Caco-2 (cell line): Measurements from ENCODE around the gene ISOC2. TPM values are rescaled to one million over a fixed set of nuclear protein-coding genes. Genes with fewer than 3 reads are reported as not detected.
"Not testable (repeated sequence)": the region's sequence is repeated elsewhere in the genome, so short reads cannot be mapped to it uniquely, and the experiment has no call there.

Experiments
- BruUV-seq: library from RNA; stranded (reverse); fragments of 400-500 nt; replicated peaks from 2 replicates; lab custom pipeline; 2021; lab: Mats Ljungman, UMichigan
- CTCF ChIA-PET: fragments of 300-600 bp; sonication (Branson Sonifier 250); formaldehyde crosslinking; loops from one replicate; lab custom pipeline; 2022; ENCODE audit warnings: antibody characterized with exemption; lab: Charles Lee
- POLR2A ChIA-PET: fragments of 300-600 bp; sonication (Branson Sonifier 250); formaldehyde crosslinking; loops from one replicate; lab custom pipeline; 2022; ENCODE audit warnings: antibody characterized with exemption; lab: Charles Lee
- DNase-seq, 2 experiments: peaks; one replicate each; pipeline versions ENCODE4 v3.0.0 to v3.0.0-alpha.2; 2020 to 2022
- H3K27me3 ChIP-seq: replicated peaks from 2 replicates; pipeline ENCODE4 v1.6.0; 2011; ENCODE audit warnings: low read length; ENCODE audit not compliant: control insufficient read depth, insufficient read depth
- H3K36me3 ChIP-seq: 2 replicates; pipeline ENCODE4 v1.5.1; 2011; ENCODE audit warnings: low read length; ENCODE audit not compliant: control insufficient read depth, insufficient read depth
- H3K4me1 ChIP-seq: fragments of 250-450 bp; sonication (Bioruptor Pico); 2 replicates; pipeline ENCODE4 v1.5.1; 2020; ENCODE audit warnings: mild to moderate bottlenecking
- H3K4me3 ChIP-seq: 2 replicates; pipeline ENCODE4 v1.5.1; 2011; ENCODE audit warnings: low read depth, mild to moderate bottlenecking, control low read depth, low read length
- H3K9me3 ChIP-seq: fragments of 250-450 bp; sonication (Bioruptor Pico); 2 replicates; pipeline ENCODE4 v1.5.1; 2020; ENCODE audit warnings: mild to moderate bottlenecking, moderate library complexity
- H3K27ac Mint-ChIP-seq: one replicate; pipeline ENCODE4 v1.8.0; 2022; ENCODE audit warnings: mixed read lengths; ENCODE audit not compliant: unreplicated experiment
- H3K27me3 Mint-ChIP-seq: one replicate; pipeline ENCODE4 v1.8.0; 2022; ENCODE audit warnings: mixed read lengths; ENCODE audit not compliant: insufficient read depth, unreplicated experiment
- H3K36me3 Mint-ChIP-seq: one replicate; pipeline ENCODE4 v1.8.0; 2022; ENCODE audit warnings: mild to moderate bottlenecking, mixed read lengths; ENCODE audit not compliant: insufficient read depth, unreplicated experiment
- H3K4me1 Mint-ChIP-seq: one replicate; pipeline ENCODE4 v1.8.0; 2022; ENCODE audit warnings: low read depth, mixed read lengths; ENCODE audit not compliant: unreplicated experiment
- H3K4me3 Mint-ChIP-seq: one replicate; pipeline ENCODE4 v1.8.0; 2022; ENCODE audit warnings: mild to moderate bottlenecking, moderate library complexity, mixed read lengths; ENCODE audit not compliant: unreplicated experiment
- H3K9me3 Mint-ChIP-seq: one replicate; pipeline ENCODE4 v1.8.0; 2022; ENCODE audit warnings: mixed read lengths; ENCODE audit not compliant: unreplicated experiment
- intact Hi-C: fragments of 100-400 bp; cut with micrococcal nuclease; formaldehyde crosslinking; loops from one replicate; pipeline ENCODE4 v1.10.0; 2022; ENCODE audit not compliant: unreplicated experiment
- total RNA-seq: library from RNA; stranded (reverse); gene quantifications from 2 replicates; pipeline ENCODE4 v1.2.3, GENCODE V29; 2022
- TF ChIP-seq, protein P1 (sequence below), 2 experiments: fragments of 200-600 bp in 1 of 2; IDR thresholded peaks; 1 replicate in 1 of 2; 2 replicates in 1 of 2; pipeline versions ENCODE4 v1.5.1 to v1.8.0; 2011 to 2022; ENCODE audit warnings: antibody characterized with exemption in 1 of 2, control low read depth in 1 of 2, inconsistent platforms in 1 of 2, low read depth in 1 of 2, low read length in 1 of 2, mild to moderate bottlenecking in 1 of 2, moderate library complexity in 1 of 2; ENCODE audit not compliant: insufficient read depth in 1 of 2, severe bottlenecking in 1 of 2, unreplicated experiment in 1 of 2

ISOC2 gene
- total RNA-seq, 1 experiment from 2014 or later: 40.6 TPM

DNA sequence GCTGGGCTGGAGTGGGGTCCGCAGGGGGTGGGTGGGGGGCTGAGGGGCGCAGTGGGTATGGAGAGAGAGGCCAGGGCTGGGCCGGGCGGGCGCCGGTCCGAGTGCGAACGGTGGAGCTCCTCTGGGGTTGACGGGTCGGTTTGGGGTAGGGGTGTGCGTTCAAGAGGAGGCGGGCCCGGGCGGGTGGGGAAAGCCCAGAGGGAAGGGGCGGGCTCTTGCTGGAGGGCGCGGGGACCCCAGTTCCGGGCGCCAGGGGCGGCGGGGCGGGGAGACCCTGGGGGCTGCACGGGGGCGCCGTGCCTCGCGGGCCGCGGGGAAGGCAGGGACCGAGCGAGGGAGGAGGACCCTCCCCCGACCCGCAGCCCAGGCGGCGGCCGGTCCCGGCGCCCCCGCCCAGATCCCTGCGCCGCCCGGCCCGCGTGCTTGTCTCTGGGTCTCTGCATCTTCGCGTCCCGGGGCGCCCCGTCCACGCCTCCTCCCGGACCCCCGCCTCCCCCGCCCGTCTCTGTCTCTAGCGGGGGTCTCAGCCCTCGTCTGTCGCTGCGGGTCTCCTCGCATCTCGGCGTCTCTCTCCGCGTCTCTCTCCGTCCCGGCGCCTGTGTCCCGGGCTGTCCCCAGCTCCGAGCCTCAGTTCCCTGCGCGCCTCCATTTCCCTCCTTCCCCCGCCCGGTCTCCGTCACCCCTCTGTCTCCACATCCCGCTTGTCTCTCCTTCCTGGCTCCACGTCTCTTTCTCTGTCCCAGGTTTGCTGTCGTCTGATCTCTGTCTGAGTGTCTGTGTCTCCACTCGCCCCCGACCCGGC, 10.1 kb downstream of the ISOC2 start:
- Mint-ChIP-seq H3K9me3 (no peaks in the 10 kb centered on the region), H3K4me1 (peaks cover 15% of the 10 kb centered on the region), H3K27me3 (peaks cover 19% of the 10 kb centered on the region), H3K36me3 (peaks cover 8% of the 10 kb centered on the region), H3K27ac (no peak overlapping the region), H3K4me3 (peak overlapping the region; percentile 83)
- H3K4me3 ChIP-seq: peak overlapping the region; percentile 34
- CTCF ChIA-PET: interaction anchor here (0.6 to 0.7 kb wide), 3 partner anchors 27 to 882 kb away, joined by 3 to 8 read pairs (median 3); no protein-coding TSS in a partner anchor
- no TSS peak for BruUV-seq
- intact Hi-C loops: no loop called here
- H3K36me3 ChIP-seq: no peaks in the 10 kb centered on the region; the same call in none of the 2 replicates
- DNase-seq: no peak
- TF ChIP-seq, protein P1, sequence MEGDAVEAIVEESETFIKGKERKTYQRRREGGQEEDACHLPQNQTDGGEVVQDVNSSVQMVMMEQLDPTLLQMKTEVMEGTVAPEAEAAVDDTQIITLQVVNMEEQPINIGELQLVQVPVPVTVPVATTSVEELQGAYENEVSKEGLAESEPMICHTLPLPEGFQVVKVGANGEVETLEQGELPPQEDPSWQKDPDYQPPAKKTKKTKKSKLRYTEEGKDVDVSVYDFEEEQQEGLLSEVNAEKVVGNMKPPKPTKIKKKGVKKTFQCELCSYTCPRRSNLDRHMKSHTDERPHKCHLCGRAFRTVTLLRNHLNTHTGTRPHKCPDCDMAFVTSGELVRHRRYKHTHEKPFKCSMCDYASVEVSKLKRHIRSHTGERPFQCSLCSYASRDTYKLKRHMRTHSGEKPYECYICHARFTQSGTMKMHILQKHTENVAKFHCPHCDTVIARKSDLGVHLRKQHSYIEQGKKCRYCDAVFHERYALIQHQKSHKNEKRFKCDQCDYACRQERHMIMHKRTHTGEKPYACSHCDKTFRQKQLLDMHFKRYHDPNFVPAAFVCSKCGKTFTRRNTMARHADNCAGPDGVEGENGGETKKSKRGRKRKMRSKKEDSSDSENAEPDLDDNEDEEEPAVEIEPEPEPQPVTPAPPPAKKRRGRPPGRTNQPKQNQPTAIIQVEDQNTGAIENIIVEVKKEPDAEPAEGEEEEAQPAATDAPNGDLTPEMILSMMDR (IDR thresholded peaks at IDR 0.05; ENCODE audit: insufficient read depth in 1 of 2, low read depth in 1 of 2, low read length in 1 of 2, severe bottlenecking in 1 of 2, unreplicated experiment in 1 of 2): no peak
- no peaks in the 10 kb centered on the region for H3K9me3 ChIP-seq
- peaks cover 2% of the 10 kb centered on the region; the same call in 1 of the 2 replicates for H3K27me3 ChIP-seq
- POLR2A ChIA-PET: interaction anchor here (0.7 kb wide), 1 partner anchor 44 kb away, joined by 17 read pairs; the partner anchor contains the start of gene UBE2S
- H3K4me1 ChIP-seq: peaks cover 18% of the 10 kb centered on the region; the same call in 1 of the 2 replicates

DNA sequence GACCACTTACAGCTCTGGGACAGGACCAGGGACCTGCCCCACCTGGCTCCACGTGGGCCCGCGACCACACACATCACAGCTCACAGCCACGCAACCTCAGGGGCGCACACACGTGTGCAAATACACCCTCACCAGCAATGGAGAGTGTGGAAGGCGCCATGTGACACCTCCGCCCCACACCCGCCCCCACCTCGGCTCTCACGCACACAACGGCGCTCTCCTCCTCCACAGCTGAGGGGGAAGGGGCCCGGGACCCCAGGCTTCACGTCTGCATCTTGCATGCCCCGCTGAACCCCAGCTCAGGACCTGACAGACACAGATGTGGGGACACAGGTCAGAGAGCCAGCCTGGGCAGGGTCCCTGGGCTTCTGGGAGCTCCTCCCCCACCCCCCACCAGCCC, 12.0 kb downstream of the ISOC2 start:
- POLR2A ChIA-PET: interaction anchor here (0.7 kb wide), 1 partner anchor 61 kb away, joined by 8 read pairs; no protein-coding TSS in a partner anchor

DNA sequence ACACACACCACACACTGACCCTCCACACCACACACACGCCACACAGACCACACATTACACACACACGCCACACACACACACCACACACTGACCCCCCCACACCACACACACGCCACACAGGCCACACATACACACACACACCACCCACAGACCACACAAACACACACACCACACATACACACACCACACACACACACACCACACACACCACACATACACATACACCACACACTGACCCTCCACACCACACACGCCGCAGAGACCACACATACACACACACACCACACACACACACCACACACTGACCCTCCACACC, 13.3 kb downstream of the ISOC2 start:
- H3K27me3 Mint-ChIP-seq: peaks cover 30% of the 10 kb centered on the region
- H3K36me3 Mint-ChIP-seq, H3K27ac Mint-ChIP-seq, H3K27me3 ChIP-seq, BruUV-seq, intact Hi-C loops, H3K9me3 ChIP-seq, H3K4me1 ChIP-seq, H3K4me1 Mint-ChIP-seq, H3K4me3 ChIP-seq, DNase-seq, H3K36me3 ChIP-seq, H3K9me3 Mint-ChIP-seq, H3K4me3 Mint-ChIP-seq: not testable (repeated sequence)
- ChIA-PET CTCF (interaction anchor here (1.0 kb wide), 1 partner anchor 19 kb away, joined by 3 read pairs; no protein-coding TSS in a partner anchor), POLR2A (interaction anchor here (0.6 kb wide), 1 partner anchor 29 kb away, joined by 3 read pairs; no protein-coding TSS in a partner anchor)

More for the DNA sequence above, 12.0 kb downstream of the ISOC2 start:
- Mint-ChIP-seq H3K27me3 (peaks cover 24% of the 10 kb centered on the region), H3K9me3 (no peaks in the 10 kb centered on the region), H3K36me3 (no peaks in the 10 kb centered on the region), H3K4me1 (peaks cover 13% of the 10 kb centered on the region), H3K4me3 (no peak overlapping the region), H3K27ac (no peak overlapping the region)
- intact Hi-C loops: no loop called here
- Histone ChIP-seq H3K9me3 (no peaks in the 10 kb centered on the region), H3K27me3 (peaks cover 2% of the 10 kb centered on the region; the same call in 1 of the 2 replicates), H3K36me3 (no peaks in the 10 kb centered on the region; the same call in 1 of the 2 replicates), H3K4me1 (peaks cover 18% of the 10 kb centered on the region; the same call in 1 of the 2 replicates), H3K4me3 (no peak overlapping the region)
- no peak for DNase-seq
- TF ChIP-seq, protein P1 (IDR thresholded peaks at IDR 0.05; ENCODE audit: insufficient read depth in 1 of 2, low read depth in 1 of 2, low read length in 1 of 2, severe bottlenecking in 1 of 2, unreplicated experiment in 1 of 2): no peak
- CTCF ChIA-PET: no interaction called here
- BruUV-seq: no TSS peak
